Muscle of leg (tissue), 11 donors: ENCODE data around the gene CAMTA1. TPM values are rescaled to one million over a fixed set of nuclear protein-coding genes. Genes with fewer than 3 reads are reported as not detected.

Source experiments
- DNase-seq: peaks from one replicate; pipeline ENCODE4 v3.0.0; 2013
- H3K27ac ChIP-seq: one replicate; pipeline ENCODE4 v1.5.1; 2013; ENCODE audit warnings: mild to moderate bottlenecking, low read length, control low read depth
- H3K27me3 ChIP-seq: one replicate; pipeline ENCODE4 v1.6.1; 2013; ENCODE audit warnings: low read length; ENCODE audit not compliant: control insufficient read depth, insufficient read depth
- H3K36me3 ChIP-seq: one replicate; pipeline ENCODE4 v1.6.1; 2013; ENCODE audit warnings: low read length; ENCODE audit not compliant: control insufficient read depth, insufficient read depth
- H3K4me1 ChIP-seq: one replicate; pipeline ENCODE4 v1.6.1; 2013; ENCODE audit warnings: low read length; ENCODE audit not compliant: control insufficient read depth, insufficient read depth
- H3K4me3 ChIP-seq: one replicate; pipeline ENCODE4 v1.5.1; 2013; ENCODE audit warnings: low read length, control low read depth
- H3K9me3 ChIP-seq: replicated peaks from 2 replicates; pipeline ENCODE4 v1.6.1; 2013; ENCODE audit warnings: low read depth, low read length; ENCODE audit not compliant: control insufficient read depth
- WGBS: methylation state at CpG from one replicate; pipeline ENCODE4 v1.1.5; 2013; ENCODE audit warnings: missing lambda C conversion rate; ENCODE audit not compliant: insufficient coverage; 5-methylcytosine and 5-hydroxymethylcytosine counted together
- polyA plus RNA-seq, 8 donors: library from polyadenylated mRNA; unstranded; fragments of 120-200 nt; gene quantifications; one replicate each; pipeline versions ENCODE4 v1.2.1 to v1.2.3, GENCODE V29; 2013; ENCODE audit warnings: inconsistent platforms in 1 of 8, low replicate concordance in 1 of 8; ENCODE audit not compliant: insufficient read length in 8 of 8, insufficient read depth in 1 of 8
- total RNA-seq: library from RNA; stranded (reverse); fragments of 120-200 nt; gene quantifications from one replicate; pipeline ENCODE4 v1.2.4, GENCODE V29; 2013

CAMTA1 gene
- total and polyA plus RNA-seq, 9 donors = 36.4 to 56.4 (median 47.7) TPM

DNA sequence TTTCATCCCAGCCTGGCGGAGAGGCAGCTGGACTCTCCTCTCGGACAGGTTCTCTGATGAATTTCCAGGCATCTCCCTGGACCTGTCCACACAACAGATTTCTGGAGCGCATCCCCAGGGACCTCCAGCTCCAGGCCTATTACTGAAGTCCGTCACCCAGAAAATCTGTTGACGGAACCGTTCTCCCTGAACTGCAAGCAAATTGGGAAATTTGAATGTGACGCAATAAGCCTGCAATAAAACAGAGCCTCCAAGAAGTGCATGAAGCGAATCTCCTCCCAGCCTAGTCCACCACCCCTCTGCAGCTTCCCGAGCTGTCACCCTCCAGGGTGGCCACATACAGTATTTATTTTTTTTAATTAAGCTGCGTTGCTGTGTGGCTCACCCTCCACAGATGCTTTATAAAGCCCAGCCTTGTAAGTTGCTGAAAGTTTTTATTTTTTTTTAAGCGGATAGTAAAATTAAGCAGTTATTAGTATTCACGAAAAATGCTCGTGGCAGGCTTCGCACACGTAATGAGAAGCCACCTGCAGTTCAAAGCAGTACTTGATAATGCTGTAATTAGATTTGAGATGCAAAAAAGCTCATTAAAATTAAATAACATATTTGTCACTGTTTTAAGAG is 173.3 kb downstream of the CAMTA1 start:
- no peak for DNase-seq
- H3K9me3 ChIP-seq = no peaks in the 10 kb centered on the region
- 81% methylated on average over 7 of the region's 15 CpGs for WGBS
- H3K27me3 ChIP-seq = peaks cover 10% of the 10 kb centered on the region
- no peak overlapping the region for H3K27ac ChIP-seq
- H3K4me3 ChIP-seq = no peak overlapping the region
- H3K36me3 ChIP-seq = no peaks in the 10 kb centered on the region
- peaks cover 53% of the 10 kb centered on the region for H3K4me1 ChIP-seq

DNA sequence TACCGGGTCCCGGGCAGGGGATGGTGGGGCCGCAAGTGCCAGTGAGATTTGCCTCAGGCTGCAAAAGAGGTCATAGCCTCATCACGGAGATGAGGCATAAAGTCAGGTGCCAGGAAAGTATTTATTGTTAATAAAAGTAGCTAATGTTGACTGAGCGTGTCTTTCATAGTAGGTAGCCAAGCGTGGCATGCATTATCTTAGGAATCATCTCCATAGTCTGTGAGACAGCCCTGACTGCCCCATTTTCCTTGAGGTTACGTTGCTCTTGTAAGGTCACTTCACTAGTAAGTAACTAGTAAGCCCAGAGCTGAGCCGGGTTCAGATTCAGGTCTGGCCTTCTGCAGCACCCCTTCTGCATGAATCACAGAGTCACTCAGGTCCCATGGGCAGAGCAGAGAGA is 174.2 kb downstream of the CAMTA1 start:
- DNase-seq = no peak
- no peaks in the 10 kb centered on the region for H3K36me3 ChIP-seq
- peaks cover 10% of the 10 kb centered on the region for H3K27me3 ChIP-seq
- H3K4me1 ChIP-seq = peaks cover 45% of the 10 kb centered on the region
- H3K27ac ChIP-seq = no peak overlapping the region
- 86% methylated on average over 8 of the region's 8 CpGs for WGBS
- no peak overlapping the region for H3K4me3 ChIP-seq
- H3K9me3 ChIP-seq = no peaks in the 10 kb centered on the region

DNA sequence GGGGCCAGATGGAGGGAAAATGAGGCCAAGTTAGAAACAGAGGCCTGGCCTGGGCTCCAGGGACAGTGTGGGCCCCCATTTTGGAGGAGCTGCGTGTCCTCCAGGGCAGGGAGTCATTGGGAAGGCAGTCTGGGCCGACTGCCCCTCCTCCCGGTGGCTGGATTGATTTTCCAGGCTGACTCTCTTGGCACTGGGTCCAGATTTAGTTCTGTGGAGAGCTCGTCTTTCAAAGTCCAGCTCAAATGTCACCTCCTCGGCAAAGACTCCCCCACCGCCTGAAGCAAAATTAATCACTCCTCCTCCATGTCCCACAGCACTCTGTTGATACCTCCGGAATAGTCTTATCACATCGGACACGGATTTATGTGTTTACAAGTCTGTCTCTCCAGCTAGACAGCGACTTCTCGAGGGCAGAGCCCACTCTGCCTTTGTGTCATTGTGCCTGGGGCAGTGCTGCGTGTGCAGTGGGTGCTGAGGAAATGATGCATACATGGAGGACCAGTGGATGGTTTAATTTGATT is 175.1 kb downstream of the CAMTA1 start:
- Histone ChIP-seq H3K4me1 (peaks cover 44% of the 10 kb centered on the region), H3K27ac (peak overlapping the region; percentile 70), H3K27me3 (peaks cover 10% of the 10 kb centered on the region), H3K9me3 (no peaks in the 10 kb centered on the region), H3K4me3 (no peak overlapping the region), H3K36me3 (no peaks in the 10 kb centered on the region)
- DNase-seq = peak; percentile 91
- 30% methylated on average over 9 of the region's 12 CpGs for WGBS

DNA sequence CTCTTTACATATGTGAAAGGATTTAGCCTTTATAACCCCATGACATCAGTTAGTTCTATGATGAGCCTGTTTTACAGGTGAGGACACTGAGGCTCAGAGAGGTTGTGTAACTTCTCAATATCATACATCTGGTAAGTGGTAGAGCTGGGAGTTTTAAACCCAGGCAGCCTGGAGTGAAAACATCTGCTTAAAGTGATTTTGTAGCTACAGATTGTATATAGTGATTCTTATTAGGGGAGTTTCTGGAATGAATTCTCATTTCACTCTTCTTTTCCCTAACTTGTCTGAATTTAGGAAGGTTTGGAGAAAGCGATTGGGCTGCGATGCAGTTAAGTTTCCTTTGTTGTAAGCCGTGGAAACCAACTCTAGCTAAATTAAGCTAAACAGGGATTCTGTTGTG is 175.6 kb downstream of the CAMTA1 start:
- 17% methylated on average over 2 of the region's 3 CpGs for whole genome bisulfite sequencing
- Histone ChIP-seq H3K4me1 (peaks cover 45% of the 10 kb centered on the region), H3K36me3 (no peaks in the 10 kb centered on the region), H3K27me3 (peaks cover 13% of the 10 kb centered on the region), H3K4me3 (no peak overlapping the region), H3K27ac (peak overlapping the region; percentile 4), H3K9me3 (no peaks in the 10 kb centered on the region)
- DNase-seq = peak; percentile 50

DNA sequence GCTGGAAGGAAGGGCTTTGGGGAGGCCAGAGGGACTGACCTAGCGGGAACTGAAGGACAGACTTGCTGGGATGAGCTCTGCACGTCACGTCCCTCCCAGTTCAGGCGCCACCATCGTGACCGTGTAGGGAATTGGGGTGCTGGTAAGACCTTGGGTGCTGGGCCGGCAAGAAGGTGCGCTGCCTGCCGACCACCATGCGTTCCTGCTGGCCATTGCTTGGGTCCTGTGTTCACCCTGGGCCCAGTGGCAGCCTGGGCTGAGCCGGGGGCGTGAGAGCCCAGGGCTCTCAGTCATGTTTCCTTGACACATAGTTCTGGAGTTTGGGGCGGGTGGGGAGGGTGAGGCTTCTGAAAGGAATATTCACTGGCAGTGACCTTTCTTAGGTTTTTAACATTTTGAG is 176.0 kb downstream of the CAMTA1 start:
- WGBS = 66% methylated on average over 10 of the region's 13 CpGs
- peaks cover 12% of the 10 kb centered on the region for H3K27me3 ChIP-seq
- no peak for DNase-seq

DNA sequence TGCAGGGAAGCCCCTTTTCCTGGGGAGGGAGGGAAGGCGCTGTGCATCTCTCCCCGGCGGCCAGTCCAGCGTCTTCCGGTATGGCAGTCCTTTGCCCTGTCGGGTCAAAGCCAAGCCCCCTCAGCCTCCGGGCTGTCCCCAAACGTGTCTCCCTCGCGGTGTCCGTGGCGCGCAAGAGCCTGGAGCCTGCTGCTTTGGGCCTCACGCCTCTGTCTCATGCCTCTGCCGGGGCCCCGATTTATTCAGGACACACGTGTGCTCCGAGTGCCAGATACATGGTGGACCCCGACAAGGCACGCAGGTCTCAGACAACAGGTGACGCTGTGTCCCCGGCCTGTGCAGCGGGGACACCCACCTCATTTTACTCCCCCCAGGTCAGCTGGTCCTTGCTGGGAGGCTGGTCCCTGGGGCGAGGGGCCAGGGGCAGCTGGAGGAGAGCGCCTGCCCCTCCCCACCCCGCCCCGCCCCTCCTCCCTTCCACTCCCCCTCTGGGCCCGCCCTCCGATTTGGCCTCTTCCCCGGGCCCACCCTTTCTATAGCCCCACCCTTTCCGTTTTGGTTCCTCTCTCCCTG is 176.7 kb downstream of the CAMTA1 start:
- peak; percentile 61 for DNase-seq
- H3K27me3 ChIP-seq = peaks cover 12% of the 10 kb centered on the region
- no peak overlapping the region for H3K4me3 ChIP-seq
- H3K9me3 ChIP-seq = no peaks in the 10 kb centered on the region
- peak overlapping the region; percentile 47 for H3K27ac ChIP-seq
- H3K36me3 ChIP-seq = no peaks in the 10 kb centered on the region
- H3K4me1 ChIP-seq = peaks cover 45% of the 10 kb centered on the region
- WGBS = 18% methylated on average over 20 of the region's 31 CpGs

More for the DNA sequence above, 176.0 kb downstream of the CAMTA1 start:
- Histone ChIP-seq H3K4me3 (no peak overlapping the region), H3K9me3 (no peaks in the 10 kb centered on the region), H3K36me3 (no peaks in the 10 kb centered on the region), H3K27ac (peak overlapping the region; percentile 4), H3K4me1 (peaks cover 45% of the 10 kb centered on the region)

DNA sequence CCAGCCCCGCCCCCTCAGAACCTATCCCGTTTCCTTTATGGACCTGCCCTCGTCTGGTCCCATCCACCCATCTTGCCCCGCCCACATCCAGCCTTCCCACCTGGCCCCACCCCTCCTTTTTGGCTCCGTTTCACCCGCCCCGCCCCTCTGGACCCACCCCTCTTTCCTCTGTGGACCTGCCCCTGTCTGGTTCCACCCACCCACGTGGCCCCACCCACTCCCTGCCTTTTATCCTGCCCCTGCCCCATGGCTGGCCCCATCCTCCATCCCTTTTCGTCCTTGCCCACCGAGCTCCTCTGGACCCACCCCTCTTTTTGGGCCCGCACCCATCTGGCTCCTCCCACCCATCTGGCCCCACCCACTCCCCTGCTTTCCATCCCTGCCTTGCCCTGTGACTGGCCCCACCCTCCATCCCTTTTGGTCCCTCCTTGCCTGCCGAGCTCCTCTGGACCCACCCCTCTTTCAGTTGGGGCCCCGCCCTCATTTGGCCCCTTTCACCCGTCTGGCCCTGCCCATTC is 177.3 kb downstream of the CAMTA1 start:
- H3K27me3 ChIP-seq = peaks cover 14% of the 10 kb centered on the region
- 3% methylated on average over 14 of the region's 14 CpGs for WGBS

DNA sequence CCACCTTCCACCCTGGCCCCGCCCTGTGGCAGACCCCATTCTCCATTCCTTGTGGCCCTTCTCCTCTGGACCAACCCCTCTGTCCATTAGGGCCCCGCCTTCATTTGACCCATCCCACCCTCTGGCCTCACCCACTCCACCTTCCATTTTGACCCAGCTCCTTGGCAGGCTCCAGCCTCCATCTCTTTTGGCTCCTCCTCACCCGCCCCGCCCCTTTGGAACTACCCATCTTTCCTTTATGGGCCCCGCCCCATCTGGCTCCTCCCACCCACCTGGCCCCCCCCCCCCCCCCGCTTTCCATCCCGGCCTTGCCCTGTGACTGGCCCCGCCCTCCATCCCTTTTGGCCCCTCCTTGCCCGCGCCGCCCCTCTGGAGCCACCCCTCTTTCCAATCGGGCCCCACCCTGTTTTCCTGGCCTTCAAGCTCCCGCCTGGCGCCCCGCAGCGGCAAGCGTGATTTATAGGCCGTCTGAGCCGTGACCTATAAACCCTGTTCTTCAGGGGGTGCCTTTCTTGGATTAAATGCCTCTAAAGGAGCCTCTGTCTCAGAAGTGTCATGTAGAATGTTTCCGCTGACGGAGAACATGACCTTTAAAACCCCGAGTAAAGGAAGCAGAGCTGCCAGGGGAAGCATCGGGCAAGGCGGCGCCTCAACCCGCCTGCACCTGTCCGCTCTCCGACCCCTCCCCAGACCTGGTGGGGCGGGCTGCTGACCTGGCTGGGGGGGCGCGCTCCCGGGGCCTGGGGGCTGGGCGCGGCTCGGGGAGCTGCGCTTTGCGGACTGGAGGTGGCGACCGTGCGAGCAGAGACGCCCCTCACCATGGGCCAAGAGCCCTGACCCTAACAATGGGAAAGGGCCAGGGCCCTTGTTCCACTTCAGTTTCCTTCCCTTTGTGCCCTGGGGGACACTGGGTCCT is 178.0 kb downstream of the CAMTA1 start:
- Histone ChIP-seq H3K9me3 (no peaks in the 10 kb centered on the region), H3K4me1 (peaks cover 45% of the 10 kb centered on the region), H3K27ac (no peak overlapping the region), H3K27me3 (peaks cover 19% of the 10 kb centered on the region), H3K36me3 (no peaks in the 10 kb centered on the region), H3K4me3 (no peak overlapping the region)
- 26% methylated on average over 31 of the region's 41 CpGs for WGBS
- DNase-seq = peak; percentile 44

More for the DNA sequence above, 177.3 kb downstream of the CAMTA1 start:
- no peaks in the 10 kb centered on the region for H3K9me3 ChIP-seq
- H3K4me1 ChIP-seq = peaks cover 45% of the 10 kb centered on the region
- peak; percentile 32 for DNase-seq
- no peak overlapping the region for H3K27ac ChIP-seq
- no peak overlapping the region for H3K4me3 ChIP-seq
- no peaks in the 10 kb centered on the region for H3K36me3 ChIP-seq

DNA sequence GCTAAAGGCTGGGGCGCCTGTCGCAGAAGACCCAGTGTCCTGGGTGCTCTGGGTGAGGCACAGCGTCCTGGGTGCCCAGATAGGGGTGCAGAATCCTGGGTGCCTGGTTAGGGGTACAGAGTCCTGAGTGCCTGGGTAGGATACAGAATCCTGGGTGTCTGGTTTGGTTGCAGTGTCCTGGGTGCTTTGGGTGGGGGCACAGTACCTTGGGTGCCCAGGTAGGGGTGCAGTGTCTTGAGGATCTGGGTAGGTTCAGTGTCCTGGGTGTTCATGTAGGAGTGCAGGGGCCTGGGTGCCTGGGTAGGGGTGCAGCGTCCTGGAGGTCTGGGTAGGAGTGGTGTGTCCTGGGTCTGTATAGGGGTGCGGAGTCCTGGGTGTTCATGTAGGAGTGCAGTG is 178.7 kb downstream of the CAMTA1 start:
- no peaks in the 10 kb centered on the region for H3K9me3 ChIP-seq
- H3K4me3 ChIP-seq = no peak overlapping the region
- no peaks in the 10 kb centered on the region for H3K36me3 ChIP-seq
- peaks cover 20% of the 10 kb centered on the region for H3K27me3 ChIP-seq
- no peak for DNase-seq
- H3K27ac ChIP-seq = no peak overlapping the region
- peaks cover 44% of the 10 kb centered on the region for H3K4me1 ChIP-seq
- WGBS = 92% methylated on average over 5 of the region's 5 CpGs
